Measurements from ENCODE around the gene GBX1. TPM values are rescaled to one million over a fixed set of nuclear protein-coding genes. Genes with fewer than 3 reads are reported as not detected.

Gene GBX1
- total RNA-seq, 1 experiment from 2014 or later: not detected

GRCh38 chr7:151152643-151153513 lies 14.6 kb downstream of the GBX1 start:
- Histone ChIP-seq H3K4me2 (ENCODE audit: low read depth, low read length, poor library complexity, severe bottlenecking) (no peak overlapping the region), H3K79me2 (ENCODE audit: low read length) (no peaks in the 10 kb centered on the region), H3K36me3 (ENCODE audit: insufficient read depth, low read length) (no peaks in the 10 kb centered on the region), H2AFZ (ENCODE audit: low read length) (no peak overlapping the region), H3K27me3 (ENCODE audit: low read length) (no peaks in the 10 kb centered on the region), H4K20me1 (ENCODE audit: insufficient read depth, low read depth, low read length) (no peaks in the 10 kb centered on the region), H3K9me2 (replicated peaks; ENCODE audit: insufficient read depth, low read length) (no peaks in the 10 kb centered on the region), H3K4me3 (ENCODE audit: low read length) (no peak overlapping the region), H3K27ac (ENCODE audit: low read length) (no peak overlapping the region), H3K4me1 (ENCODE audit: low read length) (no peaks in the 10 kb centered on the region), H3K9me3 (ENCODE audit: low read length) (no peaks in the 10 kb centered on the region), H3K9ac (ENCODE audit: low read length) (no peak overlapping the region)
- no peak for DNase-seq

- Histone ChIP-seq H3K36me3 (ENCODE audit: insufficient read depth, low read length) (no peaks in the 10 kb centered on the region), H3K9ac (ENCODE audit: low read length) (no peak overlapping the region), H3K27me3 (ENCODE audit: low read length) (no peaks in the 10 kb centered on the region), H3K4me2 (ENCODE audit: low read depth, low read length, poor library complexity, severe bottlenecking) (no peak overlapping the region), H3K9me2 (replicated peaks; ENCODE audit: insufficient read depth, low read length) (no peaks in the 10 kb centered on the region), H4K20me1 (ENCODE audit: insufficient read depth, low read depth, low read length) (no peaks in the 10 kb centered on the region), H3K4me1 (ENCODE audit: low read length) (no peaks in the 10 kb centered on the region), H3K79me2 (ENCODE audit: low read length) (no peaks in the 10 kb centered on the region), H3K9me3 (ENCODE audit: low read length) (no peaks in the 10 kb centered on the region), H2AFZ (ENCODE audit: low read length) (no peak overlapping the region), H3K27ac (ENCODE audit: low read length) (no peak overlapping the region), H3K4me3 (ENCODE audit: low read length) (no peak overlapping the region)
- no peak for DNase-seq
Observed at GRCh38 chr7:151150388-151150787, 17.1 kb downstream of the GBX1 start.

GRCh38 chr7:151148319-151149259 lies 18.9 kb downstream of the GBX1 start:
- Histone ChIP-seq H3K36me3 (ENCODE audit: insufficient read depth, low read length) (no peaks in the 10 kb centered on the region), H3K9ac (ENCODE audit: low read length) (no peak overlapping the region), H3K4me2 (ENCODE audit: low read depth, low read length, poor library complexity, severe bottlenecking) (no peak overlapping the region), H3K9me3 (ENCODE audit: low read length) (no peaks in the 10 kb centered on the region), H3K4me1 (ENCODE audit: low read length) (no peaks in the 10 kb centered on the region), H2AFZ (ENCODE audit: low read length) (no peak overlapping the region), H3K27ac (ENCODE audit: low read length) (no peak overlapping the region), H3K79me2 (ENCODE audit: low read length) (no peaks in the 10 kb centered on the region), H3K9me2 (replicated peaks; ENCODE audit: insufficient read depth, low read length) (no peaks in the 10 kb centered on the region), H4K20me1 (ENCODE audit: insufficient read depth, low read depth, low read length) (no peaks in the 10 kb centered on the region), H3K4me3 (ENCODE audit: low read length) (no peak overlapping the region), H3K27me3 (ENCODE audit: low read length) (no peaks in the 10 kb centered on the region)
- DNase-seq: no peak

- Histone ChIP-seq H3K9ac (ENCODE audit: low read length) (no peak overlapping the region), H3K27me3 (ENCODE audit: low read length) (no peaks in the 10 kb centered on the region), H3K9me2 (replicated peaks; ENCODE audit: insufficient read depth, low read length) (no peaks in the 10 kb centered on the region), H3K36me3 (ENCODE audit: insufficient read depth, low read length) (no peaks in the 10 kb centered on the region), H3K9me3 (ENCODE audit: low read length) (no peaks in the 10 kb centered on the region), H2AFZ (ENCODE audit: low read length) (no peak overlapping the region), H3K4me3 (ENCODE audit: low read length) (no peak overlapping the region), H3K79me2 (ENCODE audit: low read length) (no peaks in the 10 kb centered on the region), H3K4me2 (ENCODE audit: low read depth, low read length, poor library complexity, severe bottlenecking) (no peak overlapping the region), H4K20me1 (ENCODE audit: insufficient read depth, low read depth, low read length) (no peaks in the 10 kb centered on the region), H3K4me1 (ENCODE audit: low read length) (no peaks in the 10 kb centered on the region), H3K27ac (ENCODE audit: low read length) (no peak overlapping the region)
- DNase-seq: no peak
Observed at GRCh38 chr7:151146761-151147160, 20.7 kb downstream of the GBX1 start.

GRCh38 chr7:151144387-151144786 lies 23.1 kb downstream of the GBX1 start:
- H3K4me3 ChIP-seq (ENCODE audit: low read length): no peak overlapping the region
- H3K27ac ChIP-seq (ENCODE audit: low read length): no peak overlapping the region
- no peak for DNase-seq
- no peaks in the 10 kb centered on the region; the same call in 1 of the 2 replicates for H4K20me1 ChIP-seq (ENCODE audit: insufficient read depth, low read depth, low read length)
- no peak overlapping the region for H3K4me2 ChIP-seq (ENCODE audit: low read depth, low read length, poor library complexity, severe bottlenecking)
- H3K79me2 ChIP-seq (ENCODE audit: low read length): no peaks in the 10 kb centered on the region
- H2AFZ ChIP-seq (ENCODE audit: low read length): no peak overlapping the region
- no peaks in the 10 kb centered on the region for H3K9me2 ChIP-seq (replicated peaks; ENCODE audit: insufficient read depth, low read length)
- H3K4me1 ChIP-seq (ENCODE audit: low read length): no peaks in the 10 kb centered on the region
- no peaks in the 10 kb centered on the region for H3K9me3 ChIP-seq (ENCODE audit: low read length)
- H3K27me3 ChIP-seq (ENCODE audit: low read length): no peaks in the 10 kb centered on the region
- no peak overlapping the region for H3K9ac ChIP-seq (ENCODE audit: low read length)
- no peaks in the 10 kb centered on the region for H3K36me3 ChIP-seq (ENCODE audit: insufficient read depth, low read length)

- no peaks in the 10 kb centered on the region for H3K9me3 ChIP-seq (ENCODE audit: low read length)
- H3K27me3 ChIP-seq (ENCODE audit: low read length): no peaks in the 10 kb centered on the region
- H3K79me2 ChIP-seq (ENCODE audit: low read length): no peaks in the 10 kb centered on the region
- DNase-seq: no peak
- no peaks in the 10 kb centered on the region for H3K36me3 ChIP-seq (ENCODE audit: insufficient read depth, low read length)
- no peak overlapping the region for H2AFZ ChIP-seq (ENCODE audit: low read length)
- no peak overlapping the region for H3K27ac ChIP-seq (ENCODE audit: low read length)
- H3K9me2 ChIP-seq (replicated peaks; ENCODE audit: insufficient read depth, low read length): no peaks in the 10 kb centered on the region
- no peaks in the 10 kb centered on the region for H3K4me1 ChIP-seq (ENCODE audit: low read length)
- H4K20me1 ChIP-seq (ENCODE audit: insufficient read depth, low read depth, low read length): no peaks in the 10 kb centered on the region; the same call in 1 of the 2 replicates
- H3K4me2 ChIP-seq (ENCODE audit: low read depth, low read length, poor library complexity, severe bottlenecking): no peak overlapping the region
- H3K9ac ChIP-seq (ENCODE audit: low read length): no peak overlapping the region
- no peak overlapping the region for H3K4me3 ChIP-seq (ENCODE audit: low read length)
Observed at GRCh38 chr7:151143261-151144015, 24.1 kb downstream of the GBX1 start.

GRCh38 chr7:151142686-151143040 lies 24.8 kb downstream of the GBX1 start:
- H4K20me1 ChIP-seq (ENCODE audit: insufficient read depth, low read depth, low read length): no peaks in the 10 kb centered on the region; the same call in 1 of the 2 replicates

More at GRCh38 chr7:151142686-151143040, 24.8 kb downstream of the GBX1 start:
- H3K9me3 ChIP-seq (ENCODE audit: low read length): no peaks in the 10 kb centered on the region
- no peak overlapping the region for H3K27ac ChIP-seq (ENCODE audit: low read length)
- H3K4me2 ChIP-seq (ENCODE audit: low read depth, low read length, poor library complexity, severe bottlenecking): no peak overlapping the region
- no peaks in the 10 kb centered on the region for H3K9me2 ChIP-seq (replicated peaks; ENCODE audit: insufficient read depth, low read length)
- H3K4me3 ChIP-seq (ENCODE audit: low read length): no peak overlapping the region
- no peaks in the 10 kb centered on the region for H3K27me3 ChIP-seq (ENCODE audit: low read length)
- H3K4me1 ChIP-seq (ENCODE audit: low read length): no peaks in the 10 kb centered on the region
- no peaks in the 10 kb centered on the region for H3K36me3 ChIP-seq (ENCODE audit: insufficient read depth, low read length)
- no peaks in the 10 kb centered on the region for H3K79me2 ChIP-seq (ENCODE audit: low read length)
- H2AFZ ChIP-seq (ENCODE audit: low read length): no peak overlapping the region
- H3K9ac ChIP-seq (ENCODE audit: low read length): no peak overlapping the region
- DNase-seq: no peak

All from Karpas-422 (cell line).